ENCODE measurements around the gene ZNF292.
"Not testable (repeated sequence)": the region's sequence is repeated elsewhere in the genome, so short reads cannot be mapped to it uniquely, and the experiment has no call there.

ZNF292 gene

GRCh38 chr6:87139236-87139635 lies 16.1 kb upstream of the ZNF292 start:
- Histone ChIP-seq H3K27me3 (ENCODE audit: control insufficient read depth, insufficient read depth, low read length) (no peaks in the 10 kb centered on the region), H3K27ac (ENCODE audit: low read length) (no peak overlapping the region), H3K4me3 (ENCODE audit: low read length) (no peak overlapping the region), H3K9ac (ENCODE audit: low read length) (no peak overlapping the region), H3K36me3 (ENCODE audit: control insufficient read depth, low read depth, low read length) (no peaks in the 10 kb centered on the region), H3K4me1 (ENCODE audit: control insufficient read depth, low read depth, low read length) (no peaks in the 10 kb centered on the region), H3K9me3 (ENCODE audit: control insufficient read depth, low read depth, low read length) (peaks cover 4% of the 10 kb centered on the region)

GRCh38 chr6:87139927-87140326 lies 15.4 kb upstream of the ZNF292 start:
- not testable (repeated sequence) for H3K27me3 ChIP-seq (ENCODE audit: control insufficient read depth, insufficient read depth, low read length); H3K4me1 ChIP-seq (ENCODE audit: control insufficient read depth, low read depth, low read length); H3K4me3 ChIP-seq (ENCODE audit: low read length); H3K9me3 ChIP-seq (ENCODE audit: control insufficient read depth, low read depth, low read length); H3K27ac ChIP-seq (ENCODE audit: low read length); H3K36me3 ChIP-seq (ENCODE audit: control insufficient read depth, low read depth, low read length); H3K9ac ChIP-seq (ENCODE audit: low read length)

GRCh38 chr6:87146363-87146762 lies 9.0 kb upstream of the ZNF292 start:
- no peak overlapping the region for H3K4me3 ChIP-seq (ENCODE audit: low read length)
- no peaks in the 10 kb centered on the region for H3K9me3 ChIP-seq (ENCODE audit: control insufficient read depth, low read depth, low read length)
- H3K27ac ChIP-seq (ENCODE audit: low read length), result no peak overlapping the region
- H3K4me1 ChIP-seq (ENCODE audit: control insufficient read depth, low read depth, low read length), result peaks cover 3% of the 10 kb centered on the region
- H3K36me3 ChIP-seq (ENCODE audit: control insufficient read depth, low read depth, low read length), result no peaks in the 10 kb centered on the region
- no peak overlapping the region for H3K9ac ChIP-seq (ENCODE audit: low read length)
- no peaks in the 10 kb centered on the region for H3K27me3 ChIP-seq (ENCODE audit: control insufficient read depth, insufficient read depth, low read length)

GRCh38 chr6:87150406-87150805 lies 5.0 kb upstream of the ZNF292 start:
- H3K27ac ChIP-seq (ENCODE audit: low read length), result no peak overlapping the region
- no peaks in the 10 kb centered on the region for H3K9me3 ChIP-seq (ENCODE audit: control insufficient read depth, low read depth, low read length)
- no peaks in the 10 kb centered on the region for H3K36me3 ChIP-seq (ENCODE audit: control insufficient read depth, low read depth, low read length)
- peaks cover 16% of the 10 kb centered on the region for H3K4me1 ChIP-seq (ENCODE audit: control insufficient read depth, low read depth, low read length)
- H3K4me3 ChIP-seq (ENCODE audit: low read length), result no peak overlapping the region
- no peak overlapping the region for H3K9ac ChIP-seq (ENCODE audit: low read length)
- H3K27me3 ChIP-seq (ENCODE audit: control insufficient read depth, insufficient read depth, low read length), result peaks cover 20% of the 10 kb centered on the region

GRCh38 chr6:87151471-87151780 lies 3.9 kb upstream of the ZNF292 start:
- H3K36me3 ChIP-seq (ENCODE audit: control insufficient read depth, low read depth, low read length), result no peaks in the 10 kb centered on the region
- H3K4me3 ChIP-seq (ENCODE audit: low read length), result peak overlapping the region; percentile 72
- H3K27me3 ChIP-seq (ENCODE audit: control insufficient read depth, insufficient read depth, low read length), result peaks cover 20% of the 10 kb centered on the region
- H3K27ac ChIP-seq (ENCODE audit: low read length), result no peak overlapping the region
- no peaks in the 10 kb centered on the region for H3K9me3 ChIP-seq (ENCODE audit: control insufficient read depth, low read depth, low read length)
- H3K4me1 ChIP-seq (ENCODE audit: control insufficient read depth, low read depth, low read length), result peaks cover 16% of the 10 kb centered on the region
- H3K9ac ChIP-seq (ENCODE audit: low read length), result peak overlapping the region; percentile 62

GRCh38 chr6:87151781-87152525 lies 3.4 kb upstream of the ZNF292 start:
- H3K9ac ChIP-seq (ENCODE audit: low read length), result peak overlapping the region; percentile 62
- no peaks in the 10 kb centered on the region for H3K36me3 ChIP-seq (ENCODE audit: control insufficient read depth, low read depth, low read length)
- H3K4me1 ChIP-seq (ENCODE audit: control insufficient read depth, low read depth, low read length), result peaks cover 20% of the 10 kb centered on the region
- no peak overlapping the region for H3K27ac ChIP-seq (ENCODE audit: low read length)
- H3K9me3 ChIP-seq (ENCODE audit: control insufficient read depth, low read depth, low read length), result no peaks in the 10 kb centered on the region
- H3K4me3 ChIP-seq (ENCODE audit: low read length), result peak overlapping the region; percentile 72
- peaks cover 20% of the 10 kb centered on the region for H3K27me3 ChIP-seq (ENCODE audit: control insufficient read depth, insufficient read depth, low read length)

GRCh38 chr6:87152526-87152955 lies 2.8 kb upstream of the ZNF292 start:
- H3K9ac ChIP-seq (ENCODE audit: low read length), result peak overlapping the region; percentile 62
- no peaks in the 10 kb centered on the region for H3K9me3 ChIP-seq (ENCODE audit: control insufficient read depth, low read depth, low read length)
- no peak overlapping the region for H3K27ac ChIP-seq (ENCODE audit: low read length)
- no peaks in the 10 kb centered on the region for H3K36me3 ChIP-seq (ENCODE audit: control insufficient read depth, low read depth, low read length)
- peak overlapping the region; percentile 72 for H3K4me3 ChIP-seq (ENCODE audit: low read length)
- H3K4me1 ChIP-seq (ENCODE audit: control insufficient read depth, low read depth, low read length), result peaks cover 21% of the 10 kb centered on the region
- peaks cover 20% of the 10 kb centered on the region for H3K27me3 ChIP-seq (ENCODE audit: control insufficient read depth, insufficient read depth, low read length)

GRCh38 chr6:87154641-87154992 lies 748 bp upstream of the ZNF292 start:
- Histone ChIP-seq H3K36me3 (ENCODE audit: control insufficient read depth, low read depth, low read length) (peaks cover 4% of the 10 kb centered on the region), H3K9ac (ENCODE audit: low read length) (peak overlapping the region; percentile 91), H3K4me3 (ENCODE audit: low read length) (peak overlapping the region; percentile 96), H3K4me1 (ENCODE audit: control insufficient read depth, low read depth, low read length) (peaks cover 21% of the 10 kb centered on the region), H3K27ac (ENCODE audit: low read length) (peak overlapping the region; percentile 71), H3K9me3 (ENCODE audit: control insufficient read depth, low read depth, low read length) (no peaks in the 10 kb centered on the region), H3K27me3 (ENCODE audit: control insufficient read depth, insufficient read depth, low read length) (peaks cover 20% of the 10 kb centered on the region)

GRCh38 chr6:87155842-87156815 lies 764 bp downstream of the ZNF292 start:
- Histone ChIP-seq H3K27me3 (ENCODE audit: control insufficient read depth, insufficient read depth, low read length) (peaks cover 20% of the 10 kb centered on the region), H3K9ac (ENCODE audit: low read length) (peak overlapping the region; percentile 91), H3K27ac (ENCODE audit: low read length) (peak overlapping the region; percentile 88), H3K36me3 (ENCODE audit: control insufficient read depth, low read depth, low read length) (peaks cover 4% of the 10 kb centered on the region), H3K4me1 (ENCODE audit: control insufficient read depth, low read depth, low read length) (peaks cover 20% of the 10 kb centered on the region), H3K4me3 (ENCODE audit: low read length) (peak overlapping the region; percentile 96), H3K9me3 (ENCODE audit: control insufficient read depth, low read depth, low read length) (no peaks in the 10 kb centered on the region)

- not testable (repeated sequence) for H3K27ac ChIP-seq (ENCODE audit: low read length); H3K9me3 ChIP-seq (ENCODE audit: control insufficient read depth, low read depth, low read length); H3K9ac ChIP-seq (ENCODE audit: low read length); H3K36me3 ChIP-seq (ENCODE audit: control insufficient read depth, low read depth, low read length)
- peak overlapping the region; percentile 96 for H3K4me3 ChIP-seq (ENCODE audit: low read length)
- H3K4me1 ChIP-seq (ENCODE audit: control insufficient read depth, low read depth, low read length), result peaks cover 13% of the 10 kb centered on the region
- peaks cover 16% of the 10 kb centered on the region for H3K27me3 ChIP-seq (ENCODE audit: control insufficient read depth, insufficient read depth, low read length)
These were observed 2.2 kb downstream of the ZNF292 start for GRCh38 chr6:87157596-87157995.

- no peak overlapping the region for H3K9ac ChIP-seq (ENCODE audit: low read length)
- H3K4me3 ChIP-seq (ENCODE audit: low read length), result no peak overlapping the region
- peaks cover 14% of the 10 kb centered on the region for H3K4me1 ChIP-seq (ENCODE audit: control insufficient read depth, low read depth, low read length)
- no peaks in the 10 kb centered on the region for H3K27me3 ChIP-seq (ENCODE audit: control insufficient read depth, insufficient read depth, low read length)
- H3K36me3 ChIP-seq (ENCODE audit: control insufficient read depth, low read depth, low read length), result peaks cover 4% of the 10 kb centered on the region
- no peak overlapping the region for H3K27ac ChIP-seq (ENCODE audit: low read length)
- no peaks in the 10 kb centered on the region for H3K9me3 ChIP-seq (ENCODE audit: control insufficient read depth, low read depth, low read length)
These were observed 5.9 kb downstream of the ZNF292 start for GRCh38 chr6:87161299-87161698.

Measured in iPS-18a (cell line).